ENCODE results near the gene SLC37A2. TPM values are rescaled to one million over a fixed set of nuclear protein-coding genes. Genes with fewer than 3 reads are reported as not detected.

SLC37A2 gene
- total RNA-seq, 4 donors from 2014 or later = 3.9 to 11.4 (median 7.2) TPM

DNA sequence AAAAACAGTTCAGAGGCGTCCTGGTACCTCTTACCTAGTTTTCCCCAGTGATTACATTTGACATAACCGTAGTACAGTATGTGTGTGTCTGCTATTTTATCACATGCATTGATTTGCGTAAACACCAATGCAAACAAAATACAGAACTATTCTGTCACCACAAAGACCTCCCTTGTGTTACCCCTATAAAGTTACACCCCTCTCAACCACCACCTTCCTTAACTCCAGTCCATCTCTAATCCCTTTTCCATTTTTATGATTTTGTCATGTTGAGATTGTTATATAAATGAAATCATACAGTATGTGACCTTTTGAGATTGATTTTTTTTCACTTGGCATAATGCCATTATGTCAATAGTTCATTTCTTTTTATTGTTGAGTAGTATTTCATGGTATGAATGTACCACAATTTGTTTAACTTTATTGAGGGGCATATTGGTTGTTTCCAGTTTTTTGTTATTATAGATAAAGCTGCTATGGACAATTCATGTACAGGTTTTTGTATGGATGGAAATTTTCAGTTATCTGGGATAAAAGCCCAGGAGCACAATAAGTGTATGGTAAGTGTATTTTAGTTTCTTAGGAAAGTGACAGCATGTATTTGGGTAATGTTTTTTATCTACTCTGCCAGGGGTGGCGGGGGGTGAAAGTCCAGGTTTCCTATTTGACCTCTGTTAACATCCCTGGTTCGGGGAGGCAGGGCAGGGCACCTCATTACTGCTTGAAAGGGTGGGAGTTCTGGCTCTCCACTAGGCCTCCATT, 6.0 kb upstream of the SLC37A2 start:
- Histone ChIP-seq H3K4me1 (no peaks in the 10 kb centered on the region), H3K36me3 (no peaks in the 10 kb centered on the region), H3K27ac (no peak overlapping the region), H3K27me3 (no peaks in the 10 kb centered on the region), H3K9me3 (no peaks in the 10 kb centered on the region), H3K4me3 (no peak overlapping the region)
- TF ChIP-seq CTCF (IDR thresholded peaks at IDR 0.05) = no peak
- no peak for TF ChIP-seq EP300 (IDR thresholded peaks at IDR 0.05)
- TF ChIP-seq POLR2A (IDR thresholded peaks at IDR 0.05) = no peak
- 63 to 74% methylated on average over 5 of the region's 5 CpGs for WGBS, 2 donors
- no peak for DNase-seq (ENCODE audit: low spot score in 2 of 2)

DNA sequence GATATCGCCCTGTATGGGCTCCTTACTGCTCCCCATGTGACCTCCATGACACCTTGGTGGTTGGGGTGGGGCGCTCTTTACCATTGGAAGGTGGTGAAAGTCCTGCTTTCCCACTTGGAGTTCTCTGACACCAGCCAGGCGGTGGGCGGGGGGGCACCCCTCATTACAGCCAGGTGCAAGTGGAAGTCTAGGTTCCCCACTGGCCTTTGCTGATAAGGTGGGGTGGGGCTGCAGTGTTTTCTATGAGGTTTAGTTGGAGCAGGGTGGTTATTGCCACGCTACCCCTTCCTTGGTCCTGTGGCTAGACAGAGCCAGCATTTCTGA, 5.5 kb upstream of the SLC37A2 start:
- no peaks in the 10 kb centered on the region for H3K9me3 ChIP-seq
- DNase-seq (ENCODE audit: low spot score in 2 of 2) = no peak
- H3K36me3 ChIP-seq = no peaks in the 10 kb centered on the region
- H3K4me1 ChIP-seq = peaks cover 0 to 4% (median 2%) of the 10 kb centered on the region in 4 donors
- no peak for TF ChIP-seq EP300 (IDR thresholded peaks at IDR 0.05)
- no peak for TF ChIP-seq POLR2A (IDR thresholded peaks at IDR 0.05)
- no peak for TF ChIP-seq CTCF (IDR thresholded peaks at IDR 0.05)
- H3K27me3 ChIP-seq = no peaks in the 10 kb centered on the region
- no peak overlapping the region for H3K27ac ChIP-seq
- no peak overlapping the region for H3K4me3 ChIP-seq
- 94 to 98% methylated on average over 5 of the region's 5 CpGs for WGBS, 2 donors

DNA sequence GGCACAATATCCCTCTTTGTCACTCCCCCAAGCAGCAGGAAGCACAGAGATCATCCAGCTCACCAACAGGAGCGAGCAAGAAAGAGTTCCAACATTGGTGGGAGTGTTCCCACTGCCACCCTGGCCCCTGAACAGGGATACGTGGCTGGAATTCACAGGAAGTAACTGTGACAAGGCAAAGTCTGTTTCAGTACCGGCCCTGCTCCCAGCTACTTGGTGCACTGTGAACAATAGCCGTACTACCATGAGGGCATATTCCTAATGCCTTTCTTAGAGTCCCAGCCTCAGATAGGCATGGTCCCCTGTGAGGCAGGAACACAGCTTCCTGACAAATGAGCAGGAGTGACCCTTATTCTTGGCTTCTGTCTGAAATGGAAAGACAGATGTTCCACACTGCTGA, 1.8 kb upstream of the SLC37A2 start:
- Histone ChIP-seq H3K4me3 (no peak overlapping the region), H3K4me1 (peaks cover 0 to 17% (median 12%) of the 10 kb centered on the region in 4 donors), H3K9me3 (no peaks in the 10 kb centered on the region), H3K27ac (no peak overlapping the region), H3K36me3 (no peaks in the 10 kb centered on the region), H3K27me3 (no peaks in the 10 kb centered on the region)
- 63 to 75% methylated on average over 4 of the region's 4 CpGs for WGBS, 2 donors
- no peak for DNase-seq (ENCODE audit: low spot score in 2 of 2)
- TF ChIP-seq POLR2A (IDR thresholded peaks at IDR 0.05) (no peak), CTCF (IDR thresholded peaks at IDR 0.05) (no peak), EP300 (IDR thresholded peaks at IDR 0.05) (no peak)

GRCh38 chr11:125062218-125062930, 731 bp upstream of the SLC37A2 start:
- no peak for DNase-seq (ENCODE audit: low spot score in 2 of 2)

More at GRCh38 chr11:125062218-125062930, 731 bp upstream of the SLC37A2 start:
- H3K27me3 ChIP-seq = peaks cover 0 to 4% of the 10 kb centered on the region in 2 donors
- WGBS, 2 donors = 45% methylated on average over 18 to 19 of the region's 19 CpGs
- peaks cover 0 to 17% (median 12%) of the 10 kb centered on the region in 4 donors for H3K4me1 ChIP-seq
- no peaks in the 10 kb centered on the region for H3K36me3 ChIP-seq
- H3K4me3 ChIP-seq = peak overlapping the region; percentile 44 to 66 (median 58)
- peak overlapping the region in 3 of 4 donors; percentile 55 to 81 (median 72) for H3K27ac ChIP-seq
- H3K9me3 ChIP-seq = no peaks in the 10 kb centered on the region
- TF ChIP-seq EP300 (IDR thresholded peaks at IDR 0.05) = no peak
- TF ChIP-seq CTCF (IDR thresholded peaks at IDR 0.05) = no peak
- no peak for TF ChIP-seq POLR2A (IDR thresholded peaks at IDR 0.05)
